HG03025 (cell line): Measurements from ENCODE around the gene SCAF8.

ENCODE experiments used
- ATAC-seq: cut with Tn5 transposase; IDR thresholded peaks from one replicate; pipeline ENCODE4 v1.9.1; 2021; ENCODE audit warnings: mild to moderate bottlenecking, moderate library complexity; ENCODE audit not compliant: unreplicated experiment, low FRiP score

SCAF8 gene

GRCh38 chr6:154876486-154877280 lies 143.5 kb downstream of the SCAF8 start:
- no peak for ATAC-seq

- ATAC-seq = no peak
Measured at GRCh38 chr6:154878871-154879491, 145.8 kb downstream of the SCAF8 start.

GRCh38 chr6:154882107-154882506 lies 148.9 kb downstream of the SCAF8 start:
- ATAC-seq = no peak
